Colonic mucosa (tissue), 4 donors: ENCODE measurements around the gene TRAPPC11. TPM values are rescaled to one million over a fixed set of nuclear protein-coding genes. Genes with fewer than 3 reads are reported as not detected.

ENCODE experiments used
- DNase-seq: peaks from one replicate; pipeline ENCODE4 v3.0.0-alpha.2; 2020
- H3K27ac ChIP-seq: fragments of 200-600 bp; one replicate; pipeline ENCODE4 v1.8.0; 2021
- H3K27me3 ChIP-seq: fragments of 200-600 bp; one replicate; pipeline ENCODE4 v1.8.0; 2021
- H3K36me3 ChIP-seq: fragments of 200-600 bp; one replicate; pipeline ENCODE4 v1.8.0; 2021
- H3K4me1 ChIP-seq: fragments of 200-600 bp; one replicate; pipeline ENCODE4 v1.8.0; 2021; ENCODE audit warnings: mild to moderate bottlenecking
- H3K4me3 ChIP-seq: fragments of 200-600 bp; one replicate; pipeline ENCODE4 v1.8.0; 2021
- H3K9ac ChIP-seq, 2 donors: one replicate each; pipeline ENCODE4 v1.7.0; 2013; ENCODE audit warnings: control low read depth in 2 of 2, low read depth in 2 of 2, low read length in 2 of 2
- H3K9me3 ChIP-seq: fragments of 200-600 bp; one replicate; pipeline ENCODE4 v1.8.0; 2021
- CTCF ChIP-seq: fragments of 200-600 bp; IDR thresholded peaks from one replicate; pipeline ENCODE4 v1.8.0; 2022; ENCODE audit warnings: antibody characterized with exemption, mild to moderate bottlenecking
- intact Hi-C: fragments of 100-400 bp; cut with DNase I; formaldehyde crosslinking; loops from one replicate; pipeline ENCODE4 v1.14.1; 2022
- total RNA-seq, 2 donors: library from RNA; stranded (reverse); fragmentation: NEBNext Ultra II Directional in 1 of 2; extraction: Animal tissue kit (Norgen Biotek cat#: 25700) in 1 of 2; gene quantifications; one replicate each; pipeline ENCODE4 v1.2.1, GENCODE V29; 2021
- donor health status: healthy.
- donor health status: DM: no; HTN: no; CAD: no.
- donor health status: DM: no; HTN: no; CAD: no.

Gene TRAPPC11
- total RNA-seq, 2 donors from 2014 or later: 25.2 to 29.2 TPM

DNA sequence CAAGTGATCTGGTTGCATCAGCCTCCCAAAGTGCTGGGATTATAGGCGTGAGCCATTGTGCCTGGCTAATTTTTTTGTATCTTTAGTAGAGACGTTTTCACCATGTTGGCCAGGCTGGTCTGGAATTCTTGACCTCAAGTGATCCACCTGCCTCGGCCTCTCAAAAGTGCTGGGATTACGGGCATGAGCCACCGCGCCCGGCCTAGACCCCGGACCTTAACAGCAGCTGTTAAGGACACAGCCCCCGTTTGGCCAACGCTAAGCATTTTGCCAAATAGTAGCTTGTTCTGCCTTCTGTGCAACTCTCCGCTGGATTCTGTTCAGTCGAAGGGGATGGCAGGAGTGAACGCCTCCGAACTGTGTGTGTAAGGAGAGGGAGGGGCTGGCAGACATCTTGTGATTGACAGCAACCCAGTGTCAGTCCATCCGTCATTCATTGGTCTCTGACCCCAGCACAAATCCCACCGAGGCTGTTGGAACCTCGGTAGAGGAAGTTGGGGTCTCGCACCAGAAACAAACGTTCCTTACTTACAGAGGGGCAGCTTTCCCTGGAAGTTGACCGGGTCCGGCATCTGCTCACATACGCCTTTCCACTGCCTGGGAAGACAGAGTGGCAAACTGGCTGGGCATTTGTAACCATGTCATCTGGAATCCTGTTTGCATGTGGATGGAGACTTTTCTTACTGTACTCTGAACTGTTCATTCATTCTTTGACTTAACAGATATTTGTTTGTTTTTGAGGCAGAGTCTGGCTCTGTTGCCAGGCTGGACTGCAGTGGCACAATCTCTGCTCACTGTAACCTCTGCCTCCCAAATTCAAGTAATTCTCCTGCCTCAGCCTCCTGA lies 69.4 kb downstream of the TRAPPC11 start:
- no peak for DNase-seq
- Histone ChIP-seq H3K36me3 (no peaks in the 10 kb centered on the region), H3K9me3 (no peaks in the 10 kb centered on the region), H3K9ac (no peak overlapping the region), H3K4me1 (no peaks in the 10 kb centered on the region), H3K4me3 (no peak overlapping the region), H3K27me3 (no peaks in the 10 kb centered on the region), H3K27ac (no peak overlapping the region)
- intact Hi-C loops: no loop called here
- TF ChIP-seq CTCF: no peak

GRCh38 chr4:183729069-183729406 lies 69.9 kb downstream of the TRAPPC11 start:
- intact Hi-C loops: no loop called here
- Histone ChIP-seq H3K27ac (no peak overlapping the region), H3K4me3 (no peak overlapping the region), H3K27me3 (no peaks in the 10 kb centered on the region), H3K36me3 (no peaks in the 10 kb centered on the region), H3K9me3 (no peaks in the 10 kb centered on the region), H3K9ac (no peak overlapping the region), H3K4me1 (no peaks in the 10 kb centered on the region)
- TF ChIP-seq CTCF: no peak
- DNase-seq: no peak

- Histone ChIP-seq H3K9me3 (no peaks in the 10 kb centered on the region), H3K9ac (no peak overlapping the region), H3K27me3 (no peaks in the 10 kb centered on the region), H3K4me1 (no peaks in the 10 kb centered on the region), H3K4me3 (no peak overlapping the region), H3K36me3 (no peaks in the 10 kb centered on the region), H3K27ac (no peak overlapping the region)
- intact Hi-C loops: no loop called here
- TF ChIP-seq CTCF: no peak
- DNase-seq: no peak
These were observed 70.6 kb downstream of the TRAPPC11 start for GRCh38 chr4:183729430-183730328.

GRCh38 chr4:183732296-183732695 lies 73.2 kb downstream of the TRAPPC11 start:
- intact Hi-C loops: no loop called here
- DNase-seq: no peak
- Histone ChIP-seq H3K27ac (no peak overlapping the region), H3K9me3 (no peaks in the 10 kb centered on the region), H3K27me3 (no peaks in the 10 kb centered on the region), H3K4me1 (no peaks in the 10 kb centered on the region), H3K9ac (no peak overlapping the region), H3K36me3 (no peaks in the 10 kb centered on the region), H3K4me3 (no peak overlapping the region)
- no peak for TF ChIP-seq CTCF

- Histone ChIP-seq H3K9ac (no peak overlapping the region), H3K4me3 (no peak overlapping the region), H3K4me1 (no peaks in the 10 kb centered on the region), H3K9me3 (no peaks in the 10 kb centered on the region), H3K36me3 (no peaks in the 10 kb centered on the region), H3K27ac (no peak overlapping the region), H3K27me3 (no peaks in the 10 kb centered on the region)
- TF ChIP-seq CTCF: no peak
- DNase-seq: no peak
- intact Hi-C loops: no loop called here
These were observed 74.1 kb downstream of the TRAPPC11 start for GRCh38 chr4:183733181-183733580.
